ENCODE data around the gene INPP5D. TPM values are rescaled to one million over a fixed set of nuclear protein-coding genes. Genes with fewer than 3 reads are reported as not detected.
A peak's percentile ranks its signal among the peaks of the same experiment; 100 is the strongest.
"Not testable (repeated sequence)": the region's sequence is repeated elsewhere in the genome, so short reads cannot be mapped to it uniquely, and the experiment has no call there.

The INPP5D gene
- total RNA-seq, 2 donors from 2014 or later: 7.2 to 9.3 TPM

- DNase-seq (no peak), ATAC-seq (no peak)
- intact Hi-C loops (cut with DNase I): no loop called here
Observed at GRCh38 chr2:233049194-233049761, 10.9 kb upstream of the INPP5D start.

GRCh38 chr2:233051241-233052149, 8.6 kb upstream of the INPP5D start:
- intact Hi-C loops (cut with DNase I): loop anchor here (5.0 to 10.0 kb wide), 3 partner anchors 177 to 444 kb away; partner anchors contain the start of gene SNORC (in 1 of the 2)
- peak; percentile 87 to 95 for ATAC-seq
- peak; percentile 93 for DNase-seq

GRCh38 chr2:233052517-233052916, 7.6 kb upstream of the INPP5D start:
- intact Hi-C loops (cut with DNase I): loop anchor here (5.0 to 10.0 kb wide), 3 partner anchors 178 to 445 kb away; partner anchors contain the start of gene SNORC (in 1 of the 2)
- ATAC-seq, DNase-seq: not testable (repeated sequence)

GRCh38 chr2:233053928-233054784, 6.0 kb upstream of the INPP5D start:
- intact Hi-C loops (cut with DNase I): loop anchor here (5.0 to 10.0 kb wide), 3 partner anchors 179 to 447 kb away; partner anchors contain the start of gene SNORC (in 1 of the 2)
- DNase-seq (peak; percentile 70), ATAC-seq (peak; percentile 50 to 55)

- ATAC-seq: no peak
- no peak for DNase-seq
- intact Hi-C loops (cut with DNase I): loop anchor here (10.0 kb wide), 2 partner anchors 181 to 201 kb away; partner anchors contain the start of gene SNORC (in 1 of the 2)
Observed at GRCh38 chr2:233055362-233055761, 4.8 kb upstream of the INPP5D start.

GRCh38 chr2:233056961-233057605, 3.1 kb upstream of the INPP5D start:
- DNase-seq (no peak), ATAC-seq (no peak)
- intact Hi-C loops (cut with DNase I): loop anchor here (10.0 kb wide), 2 partner anchors 182 to 202 kb away; partner anchors contain the start of gene SNORC (in 1 of the 2)

- intact Hi-C loops (cut with DNase I): loop anchor here (10.0 kb wide), 2 partner anchors 184 to 204 kb away; partner anchors contain the start of gene SNORC (in 1 of the 2)
- no peak for DNase-seq
Observed at GRCh38 chr2:233058717-233059546, 1.2 kb upstream of the INPP5D start.

GRCh38 chr2:233059547-233059796, 670 bp upstream of the INPP5D start:
- intact Hi-C loops (cut with DNase I): loop anchor here (10.0 kb wide), 2 partner anchors 185 to 205 kb away; partner anchors contain the start of gene SNORC (in 1 of the 2)

More at GRCh38 chr2:233058717-233059546, 1.2 kb upstream of the INPP5D start:
- no peak for ATAC-seq

GRCh38 chr2:233060501-233060979, 398 bp downstream of the INPP5D start:
- intact Hi-C loops (cut with DNase I): no loop called here
- ATAC-seq (no peak), DNase-seq (no peak)

More at GRCh38 chr2:233059547-233059796, 670 bp upstream of the INPP5D start:
- DNase-seq (no peak), ATAC-seq (no peak)

GRCh38 chr2:233060980-233061590, 943 bp downstream of the INPP5D start:
- DNase-seq (no peak), ATAC-seq (peak in 1 of 2 donors; percentile 2)
- intact Hi-C loops (cut with DNase I): no loop called here

GRCh38 chr2:233061591-233062450, 1.7 kb downstream of the INPP5D start:
- intact Hi-C loops (cut with DNase I): no loop called here
- peak; percentile 42 to 73 for ATAC-seq
- peak; percentile 38 for DNase-seq

- ATAC-seq (peak in 1 of 2 donors; percentile 20), DNase-seq (no peak)
- intact Hi-C loops (cut with DNase I): no loop called here
Observed at GRCh38 chr2:233062451-233062850, 2.3 kb downstream of the INPP5D start.

- DNase-seq (no peak), ATAC-seq (no peak)
- intact Hi-C loops (cut with DNase I): no loop called here
Observed at GRCh38 chr2:233062946-233063268, 2.8 kb downstream of the INPP5D start.

GRCh38 chr2:233063269-233063975, 3.3 kb downstream of the INPP5D start:
- DNase-seq: no peak
- ATAC-seq: no peak
- intact Hi-C loops (cut with DNase I): no loop called here

- intact Hi-C loops (cut with DNase I): no loop called here
- no peak for ATAC-seq
- no peak for DNase-seq
Observed at GRCh38 chr2:233063976-233064411, 3.9 kb downstream of the INPP5D start.

Data from left cardiac atrium (tissue), 4 donors.